Gastroesophageal sphincter (tissue), 4 donors: ENCODE results near the gene SACM1L. TPM values are rescaled to one million over a fixed set of nuclear protein-coding genes. Genes with fewer than 3 reads are reported as not detected.
"Not testable (repeated sequence)": the region's sequence is repeated elsewhere in the genome, so short reads cannot be mapped to it uniquely, and the experiment has no call there.

Experiments
- ATAC-seq: fragments of 150-250 bp; one replicate; pipeline ENCODE4 v1.9.1; 2016; ENCODE audit warnings: mild to moderate bottlenecking, moderate library complexity
- H3K27ac ChIP-seq, 4 donors: fragments of 200-600 bp; sonication (generic) in 3 of 4; 1 replicate in 3 of 4; 2 replicates in 1 of 4; pipeline ENCODE4 v1.5.1; 2016 to 2019
- H3K27me3 ChIP-seq: fragments of 200-600 bp; sonication (generic); one replicate; pipeline ENCODE4 v1.5.1; 2019
- H3K36me3 ChIP-seq, 2 donors: fragments of 200-600 bp; sonication (generic); one replicate each; pipeline ENCODE4 v1.5.1; 2019; ENCODE audit warnings: control low read depth in 1 of 2
- H3K4me1 ChIP-seq, 3 donors: fragments of 200-600 bp; sonication (generic); 1 replicate in 2 of 3; 2 replicates in 1 of 3; pipeline ENCODE4 v1.5.1; 2016 to 2019; ENCODE audit warnings: control low read depth in 2 of 3
- H3K4me3 ChIP-seq, 2 donors: fragments of 200-600 bp; sonication (generic); one replicate each; pipeline ENCODE4 v1.5.1; 2019; ENCODE audit warnings: mild to moderate bottlenecking in 1 of 2, moderate library complexity in 1 of 2
- H3K9me3 ChIP-seq, 3 donors: fragments of 200-600 bp; sonication (generic); one replicate each; pipeline ENCODE4 v1.5.1; 2017 to 2019; ENCODE audit warnings: control low read depth in 2 of 3
- EP300 ChIP-seq: sonication (generic); formaldehyde crosslinking; IDR thresholded peaks from one replicate; pipeline ENCODE4 v1.6.1; 2017; ENCODE audit warnings: antibody characterized with exemption, mild to moderate bottlenecking
- POLR2A ChIP-seq, 2 donors: fragments of 450-650 bp; IDR thresholded peaks; one replicate each; pipeline ENCODE4 v1.6.1; 2017; ENCODE audit warnings: antibody characterized with exemption in 2 of 2, mild to moderate bottlenecking in 2 of 2, moderate library complexity in 1 of 2
- POLR2AphosphoS5 ChIP-seq: sonication (generic); formaldehyde crosslinking; IDR thresholded peaks from one replicate; pipeline ENCODE4 v1.6.1; 2017; ENCODE audit warnings: antibody characterized with exemption
- WGBS, 2 donors: methylation state at CpG; one replicate each; pipeline ENCODE4 v1.1.5; 2018; ENCODE audit warnings: low coverage in 1 of 2; 5-methylcytosine and 5-hydroxymethylcytosine counted together
- total RNA-seq, 4 donors: library from RNA; depleted of rRNA; stranded (reverse); fragments of >200 nt; gene quantifications; one replicate each; pipeline ENCODE4 v1.1.0, GENCODE V29; 2016
- TF ChIP-seq, protein P1 (sequence below), 4 experiments: fragments of 200-600 bp in 2 of 4; fragments of 450-650 bp in 2 of 4; sonication (generic) in 1 of 4; IDR thresholded peaks; one replicate each; pipeline ENCODE4 v1.5.1; 2017 to 2019; ENCODE audit warnings: antibody characterized with exemption in 4 of 4, mild to moderate bottlenecking in 2 of 4, moderate library complexity in 2 of 4

SACM1L gene
- total RNA-seq, 4 donors from 2014 or later = 31.9 to 52.6 (median 38.2) TPM

DNA sequence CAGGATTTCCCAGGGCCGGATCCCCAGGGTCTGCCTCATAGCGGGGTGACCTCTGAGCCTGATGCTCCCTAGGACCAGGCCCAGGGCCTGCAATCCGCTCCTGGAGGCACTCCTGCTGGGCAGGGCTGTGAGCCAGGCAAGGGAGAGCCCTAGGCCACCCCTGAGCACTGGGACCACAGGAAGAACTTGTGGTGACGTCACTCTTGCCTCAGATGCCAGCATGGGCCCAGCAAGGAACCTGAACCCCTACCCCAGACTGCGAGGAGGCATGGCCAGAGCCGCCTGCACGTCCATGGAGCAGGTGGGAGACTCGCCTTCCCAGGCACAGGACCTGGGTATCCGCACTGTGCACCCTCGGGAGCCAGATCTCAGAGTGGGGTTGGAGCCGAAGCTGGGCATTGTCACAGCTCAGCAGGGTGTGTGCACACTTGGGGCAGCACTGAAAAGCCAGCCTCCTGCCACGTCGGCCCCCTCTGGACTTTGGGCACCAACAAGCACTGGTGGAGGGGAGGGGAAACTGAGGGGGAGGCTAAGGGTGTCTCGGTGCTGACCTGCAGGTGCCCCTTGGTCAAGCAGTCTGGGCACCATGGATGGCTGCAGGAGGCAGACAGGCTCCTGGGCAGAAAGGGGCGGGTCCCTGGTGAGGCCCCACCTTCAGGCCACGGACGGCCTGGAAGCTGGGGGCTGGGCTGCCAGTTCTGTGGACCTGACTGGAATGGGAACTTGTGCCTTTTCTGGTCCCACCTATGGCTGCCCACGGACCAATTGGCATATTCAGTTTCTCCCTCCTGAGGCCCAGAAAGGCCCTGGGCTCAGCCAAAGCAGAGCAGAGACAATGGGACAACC is 57.8 kb downstream of the SACM1L start:
- H3K36me3 ChIP-seq = peaks cover 0 to 63% of the 10 kb centered on the region in 2 donors
- H3K9me3 ChIP-seq = no peaks in the 10 kb centered on the region
- no peak overlapping the region for H3K27ac ChIP-seq
- 100% methylated on average over 1 of the region's 18 CpGs; no CpG with 5 or more reads in 1 of the 2 donors for WGBS, 2 donors
- H3K27me3 ChIP-seq = no peaks in the 10 kb centered on the region
- no peak for TF ChIP-seq POLR2A (IDR thresholded peaks at IDR 0.05)
- TF ChIP-seq, protein P1, sequence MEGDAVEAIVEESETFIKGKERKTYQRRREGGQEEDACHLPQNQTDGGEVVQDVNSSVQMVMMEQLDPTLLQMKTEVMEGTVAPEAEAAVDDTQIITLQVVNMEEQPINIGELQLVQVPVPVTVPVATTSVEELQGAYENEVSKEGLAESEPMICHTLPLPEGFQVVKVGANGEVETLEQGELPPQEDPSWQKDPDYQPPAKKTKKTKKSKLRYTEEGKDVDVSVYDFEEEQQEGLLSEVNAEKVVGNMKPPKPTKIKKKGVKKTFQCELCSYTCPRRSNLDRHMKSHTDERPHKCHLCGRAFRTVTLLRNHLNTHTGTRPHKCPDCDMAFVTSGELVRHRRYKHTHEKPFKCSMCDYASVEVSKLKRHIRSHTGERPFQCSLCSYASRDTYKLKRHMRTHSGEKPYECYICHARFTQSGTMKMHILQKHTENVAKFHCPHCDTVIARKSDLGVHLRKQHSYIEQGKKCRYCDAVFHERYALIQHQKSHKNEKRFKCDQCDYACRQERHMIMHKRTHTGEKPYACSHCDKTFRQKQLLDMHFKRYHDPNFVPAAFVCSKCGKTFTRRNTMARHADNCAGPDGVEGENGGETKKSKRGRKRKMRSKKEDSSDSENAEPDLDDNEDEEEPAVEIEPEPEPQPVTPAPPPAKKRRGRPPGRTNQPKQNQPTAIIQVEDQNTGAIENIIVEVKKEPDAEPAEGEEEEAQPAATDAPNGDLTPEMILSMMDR (IDR thresholded peaks at IDR 0.05) = no peak
- no peak for TF ChIP-seq POLR2AphosphoS5
- no peak for TF ChIP-seq EP300
- no peak overlapping the region for H3K4me3 ChIP-seq
- H3K4me1 ChIP-seq = no peaks in the 10 kb centered on the region
- ATAC-seq = peak; percentile 22

- Histone ChIP-seq H3K36me3 (peaks cover 0 to 52% of the 10 kb centered on the region in 2 donors), H3K4me1 (no peaks in the 10 kb centered on the region), H3K9me3 (no peaks in the 10 kb centered on the region), H3K27ac (no peak overlapping the region), H3K27me3 (no peaks in the 10 kb centered on the region), H3K4me3 (no peak overlapping the region)
- TF ChIP-seq POLR2A (IDR thresholded peaks at IDR 0.05) (no peak), EP300 (no peak), POLR2AphosphoS5 (no peak)
- TF ChIP-seq, protein P1 (IDR thresholded peaks at IDR 0.05) = no peak
- no peak for ATAC-seq
- WGBS, 2 donors = 89 to 100% methylated on average over 1 to 4 of the region's 8 CpGs
Observed at GRCh38 chr3:45748068-45748467, 58.9 kb downstream of the SACM1L start.

DNA sequence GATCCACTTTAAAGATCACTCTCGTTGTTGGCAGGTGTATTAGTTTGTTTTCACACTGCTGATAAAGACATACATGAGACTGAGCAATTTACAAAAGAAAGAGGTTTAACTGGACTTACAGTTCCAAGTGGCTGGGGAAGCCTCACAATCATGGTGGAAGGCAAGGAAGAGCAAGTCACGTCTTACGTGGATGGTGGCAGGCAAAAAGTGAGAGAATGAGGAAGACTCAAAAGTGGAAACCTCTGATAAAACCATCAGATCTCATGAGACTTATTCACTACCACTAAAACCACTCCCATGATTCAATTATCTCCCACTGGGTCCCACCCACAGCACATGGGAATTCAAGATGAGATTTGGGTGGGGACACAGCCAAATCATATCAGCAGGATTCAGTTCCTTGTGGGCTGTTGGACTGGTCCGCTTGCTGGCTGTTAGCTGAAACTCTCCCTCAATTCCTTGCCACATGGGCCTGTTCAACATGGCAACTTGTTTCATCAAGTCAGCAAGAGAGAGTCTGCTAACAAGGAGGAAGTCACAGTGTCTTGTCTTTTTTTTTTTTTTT is 59.9 kb downstream of the SACM1L start:
- not testable (repeated sequence) for ATAC-seq, H3K9me3 ChIP-seq, H3K27ac ChIP-seq, H3K4me1 ChIP-seq, H3K27me3 ChIP-seq, H3K4me3 ChIP-seq
- 81 to 87% methylated on average over 2 of the region's 4 CpGs for WGBS, 2 donors
- peaks cover 0 to 42% of the 10 kb centered on the region in 2 donors for H3K36me3 ChIP-seq

GRCh38 chr3:45749880-45750279 is 60.7 kb downstream of the SACM1L start:
- H3K4me1 ChIP-seq = no peaks in the 10 kb centered on the region
- 92 to 96% methylated on average over 2 of the region's 4 CpGs for WGBS, 2 donors
- TF ChIP-seq, protein P1 (IDR thresholded peaks at IDR 0.05) = no peak
- TF ChIP-seq POLR2AphosphoS5 (no peak), POLR2A (IDR thresholded peaks at IDR 0.05) (no peak), EP300 (no peak)
- no peak overlapping the region for H3K4me3 ChIP-seq
- no peaks in the 10 kb centered on the region for H3K9me3 ChIP-seq
- ATAC-seq = no peak
- H3K27me3 ChIP-seq = no peaks in the 10 kb centered on the region
- H3K27ac ChIP-seq = no peak overlapping the region
- peaks cover 0 to 34% of the 10 kb centered on the region in 2 donors for H3K36me3 ChIP-seq

DNA sequence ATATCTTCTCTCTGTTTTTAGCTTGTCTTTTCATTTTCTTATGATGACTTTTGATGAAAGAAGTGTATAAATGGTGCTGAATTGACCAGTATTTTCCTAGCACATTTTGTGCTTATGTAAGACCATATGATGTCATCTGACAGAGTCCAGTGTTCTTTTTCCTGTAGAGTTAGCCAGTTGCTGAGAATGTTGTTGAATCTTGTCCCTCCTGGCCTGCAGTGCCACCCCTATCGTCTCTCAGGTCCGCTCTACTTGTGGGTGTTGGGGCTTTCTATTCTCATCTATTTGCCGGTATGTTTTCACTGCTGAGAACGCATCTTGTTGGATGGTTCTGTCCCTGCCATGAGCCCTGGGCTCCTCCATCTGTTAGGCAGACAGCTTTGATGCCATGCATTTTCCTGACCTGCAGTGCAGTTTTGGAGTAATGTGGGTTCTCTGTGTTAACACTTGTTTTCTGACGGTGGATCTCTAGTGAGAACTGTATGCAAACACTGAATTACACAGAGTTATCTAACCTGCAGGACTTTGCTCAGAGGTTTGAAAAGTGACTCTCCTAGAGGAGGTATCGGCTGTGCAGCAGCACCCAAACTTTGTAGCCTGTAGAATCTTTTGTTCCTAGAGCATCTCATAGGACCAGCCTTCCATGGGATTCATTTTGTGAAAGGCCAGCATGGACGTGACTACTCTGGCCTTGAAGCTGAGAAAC is 62.5 kb downstream of the SACM1L start:
- WGBS, 2 donors = 85 to 89% methylated on average over 6 to 7 of the region's 7 CpGs
- Histone ChIP-seq H3K4me3 (no peak overlapping the region), H3K36me3 (peaks cover 0 to 16% of the 10 kb centered on the region in 2 donors), H3K27ac (no peak overlapping the region), H3K9me3 (no peaks in the 10 kb centered on the region), H3K4me1 (no peaks in the 10 kb centered on the region), H3K27me3 (no peaks in the 10 kb centered on the region)
- TF ChIP-seq POLR2A (IDR thresholded peaks at IDR 0.05) (no peak), EP300 (no peak), POLR2AphosphoS5 (no peak)
- TF ChIP-seq, protein P1 (IDR thresholded peaks at IDR 0.05) = no peak
- ATAC-seq = no peak
